ENCODE data around the gene BRF1.

DNA sequence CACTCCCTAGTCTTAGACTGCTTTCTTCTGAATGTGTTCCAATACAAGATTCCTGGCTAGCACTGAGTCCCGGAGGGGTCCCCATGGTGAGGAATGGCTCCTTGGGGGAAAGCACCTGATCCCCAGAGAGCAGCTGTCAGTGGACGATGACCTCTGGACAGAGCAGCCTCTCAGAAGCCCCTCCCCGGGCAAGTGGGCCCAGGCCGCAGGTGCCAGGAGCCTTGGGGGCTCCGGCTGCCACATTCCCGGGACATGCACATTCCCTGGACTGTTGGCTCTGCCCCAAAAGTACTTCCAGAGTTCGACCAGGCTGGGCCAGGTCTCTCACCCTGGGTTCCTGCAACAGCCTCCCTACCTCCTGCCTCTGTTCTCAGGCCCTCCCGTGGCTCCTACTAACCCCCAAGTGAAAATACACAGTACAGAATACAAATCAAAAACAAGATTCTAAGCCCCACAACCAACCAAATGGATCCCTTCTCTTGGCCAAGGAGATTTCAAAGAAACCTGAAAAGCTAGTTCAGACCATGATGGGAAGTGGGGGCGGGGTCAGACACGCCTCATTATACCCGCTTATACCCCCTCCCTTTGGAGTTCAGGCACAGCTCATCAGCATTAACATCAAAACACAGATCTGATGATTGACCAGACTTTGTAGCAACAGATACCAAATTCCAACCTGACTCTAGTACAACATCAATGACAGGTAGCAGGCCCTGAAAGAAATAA is 75.8 kb downstream of the BRF1 start:
- TF ChIP-seq EP300 (IDR thresholded peaks at IDR 0.05; ENCODE audit: borderline replicate concordance), result no peak
- TF ChIP-seq TAF1 (IDR thresholded peaks at IDR 0.05; ENCODE audit: low read depth), result no peak
- TF ChIP-seq CREB1 (IDR thresholded peaks at IDR 0.05; ENCODE audit: low read depth), result no peak
- TF ChIP-seq, protein P1, sequence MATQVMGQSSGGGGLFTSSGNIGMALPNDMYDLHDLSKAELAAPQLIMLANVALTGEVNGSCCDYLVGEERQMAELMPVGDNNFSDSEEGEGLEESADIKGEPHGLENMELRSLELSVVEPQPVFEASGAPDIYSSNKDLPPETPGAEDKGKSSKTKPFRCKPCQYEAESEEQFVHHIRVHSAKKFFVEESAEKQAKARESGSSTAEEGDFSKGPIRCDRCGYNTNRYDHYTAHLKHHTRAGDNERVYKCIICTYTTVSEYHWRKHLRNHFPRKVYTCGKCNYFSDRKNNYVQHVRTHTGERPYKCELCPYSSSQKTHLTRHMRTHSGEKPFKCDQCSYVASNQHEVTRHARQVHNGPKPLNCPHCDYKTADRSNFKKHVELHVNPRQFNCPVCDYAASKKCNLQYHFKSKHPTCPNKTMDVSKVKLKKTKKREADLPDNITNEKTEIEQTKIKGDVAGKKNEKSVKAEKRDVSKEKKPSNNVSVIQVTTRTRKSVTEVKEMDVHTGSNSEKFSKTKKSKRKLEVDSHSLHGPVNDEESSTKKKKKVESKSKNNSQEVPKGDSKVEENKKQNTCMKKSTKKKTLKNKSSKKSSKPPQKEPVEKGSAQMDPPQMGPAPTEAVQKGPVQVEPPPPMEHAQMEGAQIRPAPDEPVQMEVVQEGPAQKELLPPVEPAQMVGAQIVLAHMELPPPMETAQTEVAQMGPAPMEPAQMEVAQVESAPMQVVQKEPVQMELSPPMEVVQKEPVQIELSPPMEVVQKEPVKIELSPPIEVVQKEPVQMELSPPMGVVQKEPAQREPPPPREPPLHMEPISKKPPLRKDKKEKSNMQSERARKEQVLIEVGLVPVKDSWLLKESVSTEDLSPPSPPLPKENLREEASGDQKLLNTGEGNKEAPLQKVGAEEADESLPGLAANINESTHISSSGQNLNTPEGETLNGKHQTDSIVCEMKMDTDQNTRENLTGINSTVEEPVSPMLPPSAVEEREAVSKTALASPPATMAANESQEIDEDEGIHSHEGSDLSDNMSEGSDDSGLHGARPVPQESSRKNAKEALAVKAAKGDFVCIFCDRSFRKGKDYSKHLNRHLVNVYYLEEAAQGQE (IDR thresholded peaks at IDR 0.05; ENCODE audit: low read depth), result no peak
- TF ChIP-seq, protein P2, sequence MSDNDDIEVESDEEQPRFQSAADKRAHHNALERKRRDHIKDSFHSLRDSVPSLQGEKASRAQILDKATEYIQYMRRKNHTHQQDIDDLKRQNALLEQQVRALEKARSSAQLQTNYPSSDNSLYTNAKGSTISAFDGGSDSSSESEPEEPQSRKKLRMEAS (IDR thresholded peaks at IDR 0.05), result no peak
- no peak for TF ChIP-seq CEBPB (IDR thresholded peaks at IDR 0.05)
- TF ChIP-seq RAD21 (IDR thresholded peaks at IDR 0.05; ENCODE audit: low read depth), result no peak
- no peak for TF ChIP-seq TEAD4 (IDR thresholded peaks at IDR 0.05)
- TF ChIP-seq YY1 (IDR thresholded peaks at IDR 0.05; ENCODE audit: low read depth), result no peak
- TF ChIP-seq FOXM1 (IDR thresholded peaks at IDR 0.05; ENCODE audit: borderline replicate concordance, low read depth), result no peak
- no peak for TF ChIP-seq USF1 (IDR thresholded peaks at IDR 0.05)

Data from Ishikawa (cell line).